NCI-H2081 treated with DMSO at 0.1 percent for 48 hours (cell line): ENCODE measurements around the gene HOXD3.
A peak's percentile ranks its signal among the peaks of the same experiment; 100 is the strongest.

Source experiments
- DNase-seq: peaks from one replicate; lab custom pipeline; 2025; lab: John Stamatoyannopoulos, UW

HOXD3 gene

GRCh38 chr2:176156807-176157498 is at the start of gene HOXD3:
TSS of gene HOXD3 (plus strand) at chr2:176157307. CDS start at chr2:176169115, 11,808 bp downstream.
- DNase-seq = no peak

GRCh38 chr2:176107731-176108181 is 49.4 kb upstream of the HOXD3 start:
- no peak for DNase-seq

DNA sequence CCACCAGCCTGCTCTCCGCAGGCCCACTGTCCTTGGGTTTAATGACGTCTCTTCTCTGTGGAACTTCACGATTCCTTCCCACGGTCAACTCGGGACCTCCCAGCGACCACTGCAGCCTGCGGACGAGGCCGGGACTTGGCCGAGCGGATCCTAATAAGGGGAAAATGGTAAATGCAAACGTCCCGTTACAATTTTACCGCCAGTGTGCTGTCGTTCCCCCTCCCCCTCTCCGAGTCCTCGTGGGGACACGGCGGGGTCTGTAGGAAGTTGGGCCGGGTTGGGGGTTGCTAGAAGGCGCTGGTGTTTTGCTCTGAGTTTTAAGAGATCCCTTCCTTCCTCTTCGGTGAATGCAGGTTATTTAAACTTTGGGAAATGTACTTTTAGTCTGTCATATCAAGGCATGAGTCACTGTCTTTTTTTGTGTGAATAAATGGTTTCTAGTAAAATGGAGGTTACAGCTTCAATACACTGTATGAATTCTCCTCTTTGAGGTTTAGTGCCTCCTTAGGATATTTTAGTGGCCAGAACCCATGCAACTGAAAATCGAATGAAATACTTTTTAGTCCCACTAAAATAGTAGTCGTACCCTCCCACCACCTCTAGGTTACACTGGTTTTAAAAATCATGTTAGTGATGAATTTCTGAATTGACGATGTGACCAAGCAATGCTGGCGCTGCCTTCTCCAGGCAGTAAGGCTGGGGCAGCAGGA is 47.8 kb upstream of the HOXD3 start:
- no peak for DNase-seq

- DNase-seq = no peak
Measured at GRCh38 chr2:176109946-176110345, 47.2 kb upstream of the HOXD3 start.

DNA sequence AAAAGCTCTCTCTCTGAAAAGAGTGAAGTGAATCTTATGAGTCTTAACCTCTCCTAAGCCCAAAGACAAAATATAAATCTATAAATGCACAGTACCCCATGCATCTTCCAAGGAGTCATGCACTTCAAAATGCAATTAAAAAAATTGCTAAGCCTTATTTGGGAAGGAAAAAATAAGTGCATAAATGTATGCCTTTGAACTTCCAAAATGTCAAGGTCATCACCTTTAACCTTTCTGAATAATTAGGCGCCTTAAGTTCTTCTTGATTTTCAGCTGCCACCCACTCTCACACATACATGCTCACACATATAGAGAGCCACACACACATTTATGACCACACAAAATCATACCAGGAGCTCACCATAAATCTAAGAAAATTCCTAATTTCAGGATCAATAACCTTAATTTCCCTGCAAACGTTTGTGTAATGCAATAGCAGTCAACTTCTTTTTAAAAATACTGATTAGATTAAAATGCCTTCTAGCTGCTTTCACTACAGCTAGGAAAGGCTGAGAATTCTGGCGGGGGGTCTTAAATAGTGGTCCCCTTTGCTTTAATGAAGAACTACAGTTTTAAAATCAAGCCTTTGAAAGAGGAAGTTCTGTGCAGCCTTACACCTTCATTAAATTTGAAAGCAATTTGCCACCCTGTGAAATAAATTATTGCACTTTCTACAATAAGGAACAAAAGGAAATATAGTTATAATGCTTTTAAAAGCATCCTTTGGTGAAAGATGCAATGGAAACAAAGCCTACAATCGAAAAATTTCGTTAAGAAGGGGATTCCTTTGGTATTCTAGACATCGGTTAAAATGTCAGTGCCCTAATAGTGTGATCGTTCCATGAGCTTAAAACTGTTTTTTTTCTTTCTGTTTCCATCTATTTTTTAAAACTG is 46.4 kb upstream of the HOXD3 start:
- no peak for DNase-seq

DNA sequence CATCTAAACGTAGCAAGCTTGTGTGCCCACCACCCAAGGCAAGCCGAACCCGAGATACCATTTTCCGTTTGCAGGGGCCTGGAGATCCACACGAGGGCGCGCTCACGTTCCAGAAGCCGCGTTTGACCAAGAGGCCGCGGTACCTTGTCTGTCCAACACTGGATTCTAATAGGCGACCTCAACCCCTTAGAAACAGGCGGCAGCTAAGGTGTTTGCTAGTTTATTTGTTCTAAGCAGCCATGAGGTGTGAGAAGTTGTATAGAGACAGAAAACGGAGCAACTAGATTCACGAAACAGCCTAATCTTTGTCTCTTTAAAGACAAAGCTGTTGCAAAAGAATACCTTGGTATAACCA is 45.8 kb upstream of the HOXD3 start:
- DNase-seq = peak; percentile 55

DNA sequence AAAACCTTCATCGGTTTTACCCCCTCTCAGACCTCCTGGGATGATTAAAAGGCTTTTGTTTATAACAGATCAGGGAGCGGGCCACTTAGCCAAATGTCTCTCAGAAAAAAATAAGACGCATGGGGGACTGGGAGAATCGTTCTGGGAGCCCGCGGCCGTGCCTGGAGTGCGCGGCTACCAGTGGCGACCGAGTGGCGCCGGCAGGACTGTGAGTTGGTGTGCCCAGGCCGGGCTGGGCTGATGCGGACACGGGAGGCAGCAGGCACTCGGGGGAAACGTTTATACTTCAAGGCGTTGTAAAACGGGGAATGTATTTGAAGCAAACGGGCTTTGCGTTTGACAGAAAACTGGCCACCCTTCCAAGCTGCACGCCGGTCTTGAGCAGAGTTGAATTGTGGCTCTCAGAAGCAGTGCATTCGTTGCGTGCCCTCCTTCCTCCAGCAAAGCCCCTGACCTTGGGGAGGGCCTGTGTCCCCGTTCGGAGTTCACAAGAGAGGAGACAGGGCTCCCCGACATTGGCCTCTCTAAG is 45.2 kb upstream of the HOXD3 start:
- no peak for DNase-seq

- DNase-seq = no peak
Measured at GRCh38 chr2:176112375-176113302, 44.5 kb upstream of the HOXD3 start.

- peak; percentile 77 for DNase-seq
Measured at GRCh38 chr2:176114120-176114929, 42.8 kb upstream of the HOXD3 start.

GRCh38 chr2:176114930-176115625 is 42.0 kb upstream of the HOXD3 start:
- DNase-seq = no peak

- no peak for DNase-seq
Measured at GRCh38 chr2:176115883-176116813, 41.0 kb upstream of the HOXD3 start, which contains the start of gene HOXD10. TSS of gene HOXD10 (plus strand) at chr2:176116778. CDS start at chr2:176116834, 56 bp downstream.

DNA sequence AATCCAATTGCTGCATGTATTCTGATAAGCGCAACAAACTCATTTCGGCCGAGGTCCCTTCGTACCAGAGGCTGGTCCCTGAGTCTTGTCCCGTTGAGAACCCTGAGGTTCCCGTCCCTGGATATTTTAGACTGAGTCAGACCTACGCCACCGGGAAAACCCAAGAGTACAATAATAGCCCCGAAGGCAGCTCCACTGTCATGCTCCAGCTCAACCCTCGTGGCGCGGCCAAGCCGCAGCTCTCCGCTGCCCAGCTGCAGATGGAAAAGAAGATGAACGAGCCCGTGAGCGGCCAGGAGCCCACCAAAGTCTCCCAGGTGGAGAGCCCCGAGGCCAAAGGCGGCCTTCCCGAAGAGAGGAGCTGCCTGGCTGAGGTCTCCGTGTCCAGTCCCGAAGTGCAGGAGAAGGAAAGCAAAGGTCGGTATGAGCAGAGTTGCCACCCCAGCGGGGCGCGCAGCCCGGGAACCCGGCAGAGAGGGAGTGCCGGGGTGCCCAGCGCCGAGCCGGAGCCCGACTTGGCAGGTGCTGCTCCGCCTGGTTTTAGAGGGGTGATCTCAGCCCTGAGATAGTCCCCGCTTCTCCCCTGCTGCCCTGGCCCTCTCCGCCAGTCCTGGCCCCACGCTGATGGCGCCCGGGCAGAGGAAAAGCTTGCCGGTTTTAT is 39.8 kb upstream of the HOXD3 start:
- no peak for DNase-seq

DNA sequence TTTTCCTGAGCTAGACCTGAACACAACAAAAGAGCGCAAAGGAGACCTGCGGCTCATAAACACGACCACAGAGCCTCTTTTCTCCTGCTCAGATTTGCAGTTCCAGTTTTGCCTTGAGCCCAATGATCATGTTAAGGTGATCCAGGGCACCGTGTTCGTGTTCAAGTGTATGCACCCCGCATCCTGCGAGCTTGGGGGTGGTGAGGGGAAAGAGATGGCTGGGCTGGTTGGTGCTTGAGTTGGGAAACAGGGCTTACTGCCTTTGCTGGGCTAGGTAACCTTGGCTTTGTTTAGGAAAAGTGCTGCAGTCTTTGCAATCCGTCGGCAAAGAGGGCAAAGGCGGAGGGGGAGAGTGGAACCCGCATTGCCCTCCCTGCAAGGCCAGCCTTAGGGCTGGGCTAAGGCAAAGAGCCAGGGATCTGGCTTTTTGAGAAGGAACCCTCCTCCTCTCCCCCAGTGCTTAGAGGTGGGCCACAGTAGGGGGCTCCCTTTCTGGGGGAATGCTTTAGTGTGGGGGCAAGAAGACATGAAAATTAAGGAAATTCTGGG is 39.2 kb upstream of the HOXD3 start:
- no peak for DNase-seq

DNA sequence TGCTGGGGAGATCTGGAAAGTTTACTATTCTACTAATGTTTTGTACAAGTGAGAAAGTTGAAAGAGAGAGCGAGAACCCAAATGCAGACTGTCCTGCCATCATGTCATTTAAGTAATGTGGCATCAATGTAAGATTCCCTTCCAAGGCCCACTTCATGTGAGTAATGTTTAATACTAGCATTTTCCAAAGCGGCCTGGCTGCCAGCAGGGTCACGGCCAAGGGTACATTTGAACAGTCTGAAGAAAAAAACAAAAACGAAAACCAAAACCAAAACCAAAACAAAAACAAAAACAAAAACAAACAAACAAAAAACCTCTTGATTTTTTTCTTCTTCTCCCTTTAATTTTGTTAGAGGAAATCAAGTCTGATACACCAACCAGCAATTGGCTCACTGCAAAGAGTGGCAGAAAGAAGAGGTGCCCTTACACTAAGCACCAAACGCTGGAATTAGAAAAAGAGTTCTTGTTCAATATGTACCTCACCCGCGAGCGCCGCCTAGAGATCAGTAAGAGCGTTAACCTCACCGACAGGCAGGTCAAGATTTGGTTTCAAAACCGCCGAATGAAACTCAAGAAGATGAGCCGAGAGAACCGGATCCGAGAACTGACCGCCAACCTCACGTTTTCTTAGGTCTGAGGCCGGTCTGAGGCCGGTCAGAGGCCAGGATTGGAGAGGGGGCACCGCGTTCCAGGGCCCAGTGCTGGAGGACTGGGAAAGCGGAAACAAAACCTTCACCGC is 38.3 kb upstream of the HOXD3 start:
- DNase-seq = no peak

DNA sequence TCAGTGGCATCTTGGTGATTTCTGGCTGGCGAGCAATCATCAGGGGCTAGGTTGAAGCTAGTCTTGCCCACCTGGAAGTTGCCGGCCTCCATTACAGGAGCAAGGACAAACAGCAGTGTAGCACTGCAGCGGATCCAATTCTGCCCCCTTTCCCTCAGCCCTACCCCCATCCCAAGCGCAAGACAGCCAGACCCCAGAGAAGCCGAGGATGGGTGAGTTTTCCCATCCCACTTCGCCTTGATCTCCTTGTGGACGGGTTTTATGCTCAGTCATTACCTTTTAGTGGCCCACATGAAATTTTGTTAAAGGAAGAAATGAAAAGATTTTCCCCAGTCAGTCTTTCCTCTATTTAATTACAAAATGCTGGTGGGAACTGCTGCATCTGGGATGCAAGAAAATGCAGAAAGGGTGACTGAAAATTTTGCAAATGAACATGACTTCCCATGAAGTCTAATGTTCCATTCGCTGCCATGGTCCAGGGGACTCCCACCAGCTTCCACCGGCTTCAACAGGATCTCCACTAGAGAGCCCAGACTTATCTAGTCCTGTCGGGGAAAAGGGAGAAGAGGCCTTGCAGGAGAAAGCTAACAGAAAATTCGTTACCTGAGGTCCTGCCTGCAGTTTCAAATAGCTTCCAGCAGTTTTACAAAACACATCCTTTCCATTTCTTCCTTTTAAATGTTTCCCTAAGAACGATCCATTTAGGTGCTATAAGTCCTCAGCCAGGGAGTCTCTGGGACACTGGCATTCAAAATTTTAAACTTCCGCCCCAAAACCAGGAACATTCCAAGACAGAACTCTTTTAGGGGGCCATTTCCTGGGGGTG is 36.5 kb upstream of the HOXD3 start:
- no peak for DNase-seq
